ENCODE measurements around the gene APRT.

APRT gene

GRCh38 chr16:88821168-88821850 lies 9.6 kb upstream of the APRT start:
- no peak for DNase-seq

DNA sequence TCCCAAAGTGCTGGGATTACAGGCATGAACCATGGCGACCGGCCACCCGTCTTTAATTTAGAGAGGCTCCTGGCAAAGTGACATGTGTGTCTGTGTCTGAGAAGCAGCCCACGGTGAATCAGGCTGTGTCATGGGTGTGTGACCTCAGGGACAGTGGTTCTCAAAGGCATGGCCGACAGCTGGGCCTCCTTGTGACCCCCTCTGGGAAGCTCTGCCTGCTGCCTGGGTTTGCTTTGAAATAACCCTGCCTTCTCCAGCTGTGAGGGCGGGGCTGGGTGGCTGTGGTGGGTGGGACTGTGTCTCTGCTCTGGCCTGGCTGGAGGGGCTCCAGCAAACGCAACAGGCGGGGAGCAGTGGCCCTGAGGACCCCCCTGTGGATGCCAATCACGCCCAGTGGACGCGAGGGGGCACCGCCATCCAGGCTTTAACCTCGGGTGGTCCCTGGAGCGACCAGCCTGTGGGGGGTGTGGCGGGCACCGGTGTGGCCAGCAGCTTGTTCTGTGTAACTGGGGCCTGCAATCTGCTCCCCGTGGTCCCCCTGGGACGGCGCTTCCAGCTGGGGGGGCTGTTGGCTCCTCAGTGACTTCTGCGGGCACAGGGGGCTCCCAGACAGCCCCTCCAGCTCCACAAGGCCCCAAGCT lies 8.8 kb upstream of the APRT start:
- no peak for DNase-seq

DNA sequence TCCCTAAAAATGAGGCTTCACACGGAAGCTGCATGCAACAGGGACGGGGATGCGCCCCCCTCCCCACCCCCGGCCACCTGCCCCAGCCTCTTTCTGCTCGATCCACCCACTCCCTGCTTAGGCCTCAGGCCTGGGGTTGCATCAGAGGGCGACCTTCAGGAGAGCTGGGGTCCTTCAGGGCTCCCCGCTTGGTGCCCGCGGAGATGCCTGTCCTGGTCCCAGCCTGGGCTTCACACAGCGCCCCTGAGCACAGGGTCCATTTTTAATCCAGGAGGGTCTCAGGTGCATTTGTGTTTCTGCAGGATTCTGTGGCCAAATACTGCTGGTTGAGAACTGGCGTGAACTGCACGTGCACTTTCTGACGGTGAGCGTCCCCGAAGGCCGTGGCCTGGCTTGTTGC lies 7.4 kb upstream of the APRT start:
- no peak for DNase-seq

- no peak for DNase-seq
These were observed 6.8 kb upstream of the APRT start for GRCh38 chr16:88818575-88818874.

GRCh38 chr16:88817785-88818574 lies 6.3 kb upstream of the APRT start:
- DNase-seq: peak; percentile 25

DNA sequence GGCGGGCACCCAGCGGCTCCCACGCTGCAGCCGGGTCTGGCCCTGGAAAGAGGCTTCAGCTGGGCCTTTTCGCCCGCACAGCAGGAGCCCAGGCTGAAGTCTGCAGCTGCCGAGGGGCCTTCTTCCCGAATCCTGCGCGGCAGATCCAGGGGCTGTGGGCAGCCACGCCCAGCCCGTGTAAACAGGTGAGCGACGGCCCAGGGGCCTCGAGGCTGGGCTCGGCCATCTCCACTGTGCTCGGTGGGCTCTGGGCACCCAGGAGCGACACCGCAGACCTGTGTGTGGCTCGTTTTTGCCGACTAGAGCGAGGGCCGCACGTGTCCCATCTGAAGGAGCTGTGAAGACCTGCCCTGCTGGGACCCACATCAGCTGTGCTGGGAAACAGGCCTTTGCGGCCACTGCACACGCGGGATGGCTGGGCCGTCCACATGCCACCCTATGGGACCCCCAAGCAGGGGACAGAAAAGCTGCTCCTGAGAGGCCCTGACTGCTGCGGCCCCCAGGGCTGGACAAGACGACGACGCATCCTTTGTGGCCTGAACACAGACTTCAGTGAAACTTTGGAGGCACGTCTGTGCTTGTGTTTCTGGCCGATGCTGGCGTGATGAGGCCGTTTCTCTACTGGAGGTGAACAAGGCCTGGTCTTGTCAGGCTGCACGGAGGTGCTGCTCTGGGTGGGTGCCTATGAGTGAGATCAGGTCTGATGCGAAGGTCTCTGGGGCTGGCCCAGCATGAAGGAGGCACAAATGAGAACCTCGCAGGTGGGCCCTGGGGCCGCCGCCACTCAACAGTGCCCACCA lies 5.2 kb upstream of the APRT start:
- no peak for DNase-seq

- DNase-seq: no peak
These were observed 4.3 kb upstream of the APRT start for GRCh38 chr16:88815901-88816589.

GRCh38 chr16:88815227-88815626 lies 3.5 kb upstream of the APRT start:
- no peak for DNase-seq

DNA sequence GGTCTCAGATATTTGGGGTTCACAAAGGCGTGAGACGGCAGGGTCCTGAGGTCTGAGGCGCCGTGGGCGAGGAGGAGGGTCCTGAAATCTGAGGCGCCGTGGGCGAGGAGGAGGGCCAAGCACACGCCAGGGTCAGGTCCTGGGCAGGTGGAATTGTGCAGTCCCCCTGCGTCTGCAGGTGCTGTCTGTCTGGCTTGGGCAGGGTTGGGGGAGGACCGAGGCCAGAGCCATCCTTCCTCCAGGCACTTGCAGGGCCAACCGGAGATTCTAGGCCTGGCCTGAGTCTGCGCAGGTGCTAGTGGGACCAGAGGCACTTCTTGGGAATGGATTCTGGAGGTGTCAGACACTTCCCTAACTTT lies 2.4 kb upstream of the APRT start:
- DNase-seq: no peak

DNA sequence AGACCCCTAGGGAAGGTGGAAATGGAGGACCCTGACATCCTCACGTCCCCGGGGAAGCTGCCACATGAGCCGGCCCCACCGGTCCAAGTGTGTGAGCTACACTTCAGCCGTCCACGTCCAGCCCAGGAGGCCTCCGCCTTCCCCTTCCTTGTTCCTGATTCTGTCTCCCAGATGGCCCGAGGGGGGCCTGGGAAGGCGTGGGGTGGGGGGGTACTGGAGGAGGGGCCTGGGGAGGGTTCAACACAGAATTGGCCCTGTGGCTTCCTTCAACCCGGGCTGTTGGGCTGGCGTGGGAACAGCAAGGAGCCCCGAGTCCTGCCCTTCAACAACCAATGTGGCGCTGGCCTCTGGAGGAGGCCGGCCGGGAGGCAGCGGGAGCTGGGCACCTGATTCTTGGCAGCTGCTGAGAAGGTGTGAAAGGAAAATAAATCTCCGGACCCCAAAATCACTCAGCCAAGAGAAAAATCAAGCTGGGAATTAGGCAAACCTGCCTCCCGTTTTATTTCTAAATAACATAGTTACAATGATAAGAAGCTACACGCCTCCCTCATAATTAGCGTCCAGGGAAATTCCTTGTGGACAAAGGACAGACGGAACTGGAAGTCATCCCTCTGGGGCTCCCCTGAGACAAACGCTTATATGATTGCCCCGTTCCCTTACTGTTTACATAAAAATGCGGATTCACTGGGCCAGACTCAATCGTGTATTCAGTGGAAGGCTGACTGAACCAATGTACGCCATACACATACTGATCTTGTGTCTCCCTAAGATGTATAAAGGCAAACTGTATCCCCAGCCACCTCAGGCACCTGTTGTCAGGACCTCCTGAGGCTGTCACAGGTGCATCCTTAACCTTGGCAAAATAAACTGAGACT lies 1.8 kb upstream of the APRT start:
- DNase-seq: no peak

- DNase-seq: peak; percentile 41
These were observed 963 bp upstream of the APRT start for GRCh38 chr16:88812513-88813268.

GRCh38 chr16:88810912-88811768 lies 588 bp downstream of the APRT start:
- DNase-seq: peak; percentile 80

DNA sequence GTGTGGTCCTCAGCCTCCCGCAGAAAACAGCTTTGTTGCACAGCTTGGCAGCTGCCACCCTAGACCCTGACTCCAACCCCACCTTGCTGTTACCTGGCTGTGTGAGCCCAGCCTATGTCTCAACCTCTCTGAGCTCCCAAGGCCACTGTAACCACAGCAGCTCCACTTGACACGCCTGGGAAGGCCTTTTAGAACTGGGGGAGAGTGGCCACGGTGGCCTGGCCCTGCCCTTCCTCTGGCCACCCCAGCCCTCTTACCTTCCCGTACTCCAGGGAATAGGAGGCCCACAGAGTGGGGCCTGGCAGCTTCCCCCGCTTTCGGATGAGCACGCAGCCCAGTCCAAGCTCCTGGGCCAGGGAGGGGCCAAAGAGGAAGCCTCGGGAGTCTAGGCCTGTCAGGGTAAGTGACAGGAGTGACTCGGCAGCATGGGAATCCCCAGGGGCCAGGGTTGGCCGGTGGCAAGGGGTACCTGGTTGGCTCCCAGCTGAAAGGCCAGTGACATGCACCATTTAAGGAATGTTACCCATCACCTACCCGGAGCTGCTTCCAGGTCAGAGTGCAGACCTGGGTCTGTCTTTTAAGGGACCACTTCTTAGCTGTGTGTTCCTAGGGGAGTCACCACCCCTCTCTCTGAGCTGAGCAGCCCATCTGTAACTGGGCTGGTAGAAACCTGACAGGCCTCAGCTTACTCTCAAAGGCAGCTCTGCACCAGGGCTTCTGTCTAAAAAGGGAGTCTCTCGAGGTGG lies 1.4 kb downstream of the APRT start:
- DNase-seq: no peak

- no peak for DNase-seq
These were observed 2.0 kb downstream of the APRT start for GRCh38 chr16:88809676-88810165.

DNA sequence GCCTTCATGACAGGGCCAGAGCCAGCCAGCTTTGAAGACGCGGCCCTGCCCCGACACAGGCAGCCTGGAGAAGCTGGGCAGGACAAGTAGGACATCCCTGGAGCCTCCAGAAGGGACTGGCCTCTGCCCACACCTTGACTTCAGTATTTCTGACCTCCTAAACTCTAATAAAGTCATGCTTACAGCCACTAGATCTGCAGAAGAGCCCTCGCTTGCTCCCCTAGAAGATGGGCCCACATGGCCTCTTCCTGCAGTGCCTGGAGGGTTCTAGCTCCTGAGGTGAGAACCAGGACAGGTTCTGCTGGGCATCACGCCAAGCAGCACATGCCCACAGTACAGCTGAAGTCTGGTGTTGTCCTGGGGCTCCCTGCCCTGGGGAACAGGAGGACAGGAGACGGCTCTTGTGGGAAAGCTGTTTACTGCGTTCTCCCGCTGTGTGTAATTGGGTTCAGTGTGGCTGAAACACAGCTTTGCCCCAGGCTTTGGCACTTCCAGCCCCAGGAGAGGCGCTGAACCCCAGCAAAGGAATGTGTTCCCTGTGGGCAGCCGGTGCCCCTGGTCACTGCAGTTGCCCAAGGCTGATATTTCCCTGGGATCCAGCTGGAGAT lies 2.6 kb downstream of the APRT start:
- no peak for DNase-seq

DNA sequence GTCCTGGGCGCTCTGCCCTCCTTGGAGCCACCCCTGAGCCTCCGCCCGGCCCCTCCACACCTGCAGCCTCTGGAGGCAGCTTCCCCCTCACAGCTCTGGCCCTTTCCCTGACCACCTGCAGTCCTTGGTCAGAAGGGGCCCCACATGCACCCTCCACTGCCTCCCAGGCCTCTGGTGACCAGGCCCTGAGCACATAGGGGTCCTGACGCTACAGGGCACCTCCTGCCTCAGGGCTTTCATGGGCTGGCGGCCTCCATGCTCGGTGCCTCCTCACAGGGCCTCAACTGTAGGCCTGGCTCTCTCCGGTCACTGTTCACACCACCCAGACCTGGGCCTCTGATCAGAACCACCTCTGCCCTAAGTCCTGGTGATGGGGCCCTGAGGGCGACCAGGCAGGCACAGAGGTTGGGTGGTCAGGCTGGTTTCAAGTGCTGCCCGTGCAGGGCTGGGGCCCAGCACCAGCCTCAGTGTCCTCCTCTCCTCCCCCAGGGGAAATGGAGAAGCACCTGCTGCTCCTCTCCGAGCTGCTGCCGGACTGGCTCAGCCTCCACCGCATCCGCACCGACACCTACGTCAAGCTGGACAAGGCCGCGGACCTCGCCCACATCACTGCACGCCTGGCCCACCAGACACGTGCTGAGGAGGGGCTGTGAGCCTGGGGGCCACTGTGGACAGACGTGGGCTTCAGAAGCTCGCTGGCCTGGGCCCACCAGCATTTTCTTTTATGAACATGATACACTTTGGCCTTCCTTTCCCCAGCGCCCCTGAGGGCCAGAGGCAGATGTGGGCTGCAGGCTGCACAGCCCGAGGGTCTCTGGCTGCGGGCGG lies 3.9 kb downstream of the APRT start:
- DNase-seq: no peak

- no peak for DNase-seq
These were observed 4.5 kb downstream of the APRT start for GRCh38 chr16:88807142-88807625.
